ENCODE data around the gene TMEM175. TPM values are rescaled to one million over a fixed set of nuclear protein-coding genes. Genes with fewer than 3 reads are reported as not detected.

The TMEM175 gene
- total RNA-seq, 1 experiment from 2014 or later, result 18.5 TPM

GRCh38 chr4:960636-961350, 28.5 kb downstream of the TMEM175 start:
- intact Hi-C loops (cut with micrococcal nuclease), result no loop called here
- no peaks in the 10 kb centered on the region for H3K9me3 ChIP-seq (ENCODE audit: low read length)
- H3K27ac ChIP-seq (ENCODE audit: low read length), result no peak overlapping the region
- no peaks in the 10 kb centered on the region for H4K20me1 ChIP-seq (ENCODE audit: low read length)
- no peak for ATAC-seq
- no peak for DNase-seq
- no peak overlapping the region for H3K4me3 ChIP-seq (ENCODE audit: low read length)
- H2AFZ ChIP-seq (ENCODE audit: low read length), result no peak overlapping the region
- H3K9ac ChIP-seq (ENCODE audit: low read length), result no peak overlapping the region
- no TSS peak for BruUV-seq (replicated peaks)
- H3K36me3 ChIP-seq (ENCODE audit: low read depth, low read length), result no peaks in the 10 kb centered on the region
- TF ChIP-seq EZH2phosphoT487 (IDR thresholded peaks at IDR 0.05; ENCODE audit: borderline replicate concordance, low read length) (no peak), CTCF (conservative IDR thresholded peaks at IDR 0.05; ENCODE audit: low read depth, low read length) (no peak)
- H3K4me1 ChIP-seq (ENCODE audit: insufficient read depth, low read length), result no peaks in the 10 kb centered on the region
- ChIA-PET POLR2A (ENCODE audit: unreplicated experiment) (no interaction called here), CTCF (no interaction called here)
- no peaks in the 10 kb centered on the region for H3F3A ChIP-seq (ENCODE audit: low read length, unreplicated experiment)
- no peaks in the 10 kb centered on the region for H3K27me3 ChIP-seq (ENCODE audit: low read length)
- no peaks in the 10 kb centered on the region for H3K9me2 ChIP-seq (replicated peaks; ENCODE audit: low read length)
- no peaks in the 10 kb centered on the region for H3K79me2 ChIP-seq (ENCODE audit: low read length)
- H3K4me2 ChIP-seq (ENCODE audit: low read length), result no peak overlapping the region

GRCh38 chr4:961351-962230, 29.3 kb downstream of the TMEM175 start:
- H3K4me2 ChIP-seq (ENCODE audit: low read length), result no peak overlapping the region

More at GRCh38 chr4:961351-962230, 29.3 kb downstream of the TMEM175 start:
- TF ChIP-seq EZH2phosphoT487 (IDR thresholded peaks at IDR 0.05; ENCODE audit: borderline replicate concordance, low read length), result no peak
- no peak for TF ChIP-seq CTCF (conservative IDR thresholded peaks at IDR 0.05; ENCODE audit: low read depth, low read length)
- no peak for TF ChIP-seq EZH2 (IDR thresholded peaks at IDR 0.05; ENCODE audit: low read length, unreplicated experiment)
- no peaks in the 10 kb centered on the region for H3K9me3 ChIP-seq (ENCODE audit: low read length)
- no peaks in the 10 kb centered on the region for H3K9me2 ChIP-seq (replicated peaks; ENCODE audit: low read length)
- ChIA-PET POLR2A (ENCODE audit: unreplicated experiment) (no interaction called here), CTCF (no interaction called here)
- no peak overlapping the region for H3K9ac ChIP-seq (ENCODE audit: low read length)
- no peak overlapping the region for H3K4me3 ChIP-seq (ENCODE audit: low read length)
- no peaks in the 10 kb centered on the region for H3K36me3 ChIP-seq (ENCODE audit: low read depth, low read length)
- H4K20me1 ChIP-seq (ENCODE audit: low read length), result no peaks in the 10 kb centered on the region
- H3K79me2 ChIP-seq (ENCODE audit: low read length), result no peaks in the 10 kb centered on the region
- DNase-seq (no peak), ATAC-seq (peak; percentile 51)
- no TSS peak for BruUV-seq (replicated peaks)
- no peak overlapping the region for H3K27ac ChIP-seq (ENCODE audit: low read length)
- intact Hi-C loops (cut with micrococcal nuclease), result no loop called here
- no peak overlapping the region for H2AFZ ChIP-seq (ENCODE audit: low read length)
- H3F3A ChIP-seq (ENCODE audit: low read length, unreplicated experiment), result no peaks in the 10 kb centered on the region
- no peaks in the 10 kb centered on the region for H3K4me1 ChIP-seq (ENCODE audit: insufficient read depth, low read length)
- H3K27me3 ChIP-seq (ENCODE audit: low read length), result no peaks in the 10 kb centered on the region

Data from PC-3 (cell line).